GM12874 (cell line): ENCODE results near the gene ATG16L2.

Experiments used
- CTCF ChIP-seq: IDR thresholded peaks from 2 replicates; pipeline ENCODE4 v1.5.1; 2011; ENCODE audit warnings: low read depth, mild to moderate bottlenecking, control low read depth, low read length, moderate library complexity; ENCODE audit not compliant: insufficient read depth

Gene ATG16L2

GRCh38 chr11:72813740-72814285 is 398 bp upstream of the ATG16L2 start:
- TF ChIP-seq CTCF: no peak

- no peak for TF ChIP-seq CTCF
These were observed 953 bp downstream of the ATG16L2 start for GRCh38 chr11:72815110-72815618.

GRCh38 chr11:72816404-72816990 is 2.3 kb downstream of the ATG16L2 start:
- TF ChIP-seq CTCF: no peak

GRCh38 chr11:72817966-72818365 is 3.8 kb downstream of the ATG16L2 start:
- TF ChIP-seq CTCF: no peak

- TF ChIP-seq CTCF: no peak
These were observed 4.8 kb downstream of the ATG16L2 start for GRCh38 chr11:72818971-72819370.

- no peak for TF ChIP-seq CTCF
These were observed 6.4 kb downstream of the ATG16L2 start for GRCh38 chr11:72820439-72821139.

- no peak for TF ChIP-seq CTCF
These were observed 7.2 kb downstream of the ATG16L2 start for GRCh38 chr11:72821221-72821919.
